Mesenchymal stem cell (in vitro differentiated cells and primary cell): ENCODE results near the gene DPYSL5.

ENCODE experiments used
- DNase-seq: peaks from one replicate; pipeline ENCODE4 v3.0.0-alpha.2; 2013
- H2AFZ ChIP-seq: one replicate; pipeline ENCODE4 v1.6.1; 2013; ENCODE audit warnings: low read depth, mild to moderate bottlenecking, control low read depth, inconsistent platforms, low read length, moderate library complexity
- H2AK5ac ChIP-seq: 2 replicates; pipeline ENCODE4 v1.6.1; 2013; ENCODE audit warnings: low read length, moderate library complexity, mild to moderate bottlenecking, inconsistent platforms; ENCODE audit not compliant: severe bottlenecking
- H2BK120ac ChIP-seq: one replicate; pipeline ENCODE4 v1.6.1; 2013; ENCODE audit warnings: low read depth, mild to moderate bottlenecking, inconsistent platforms, low read length, moderate library complexity
- H2BK12ac ChIP-seq, 2 experiments: one replicate each; pipeline ENCODE4 v1.6.1; 2013; ENCODE audit warnings: inconsistent platforms in 2 of 2, low read length in 2 of 2, mild to moderate bottlenecking in 2 of 2, moderate library complexity in 2 of 2, control low read depth in 1 of 2
- H2BK15ac ChIP-seq: one replicate; pipeline ENCODE4 v1.6.1; 2013; ENCODE audit warnings: mild to moderate bottlenecking, low read depth, inconsistent platforms; ENCODE audit not compliant: poor library complexity, severe bottlenecking
- H2BK5ac ChIP-seq: 2 replicates; pipeline ENCODE4 v1.6.1; 2013; ENCODE audit warnings: low read depth, mild to moderate bottlenecking, low read length, control low read depth, inconsistent platforms; ENCODE audit not compliant: poor library complexity, severe bottlenecking
- H3K14ac ChIP-seq, 2 experiments: one replicate each; pipeline ENCODE4 v1.6.1; 2013; ENCODE audit warnings: inconsistent platforms in 2 of 2, low read length in 2 of 2, control low read depth in 1 of 2, mild to moderate bottlenecking in 1 of 2, moderate library complexity in 1 of 2
- H3K18ac ChIP-seq, 2 experiments: one replicate each; pipeline ENCODE4 v1.6.1; 2013; ENCODE audit warnings: inconsistent platforms in 2 of 2, low read length in 2 of 2, control low read depth in 1 of 2, low read depth in 1 of 2, mild to moderate bottlenecking in 1 of 2
- H3K23ac ChIP-seq, 2 experiments: one replicate each; pipeline ENCODE4 v1.6.1; 2013; ENCODE audit warnings: inconsistent platforms in 2 of 2, low read length in 2 of 2, mild to moderate bottlenecking in 2 of 2, moderate library complexity in 2 of 2, control low read depth in 1 of 2
- H3K27ac ChIP-seq: 2 replicates; pipeline ENCODE4 v1.5.1; 2013; ENCODE audit warnings: mild to moderate bottlenecking, moderate library complexity, low read length, control low read depth, inconsistent platforms; ENCODE audit not compliant: poor library complexity, severe bottlenecking
- H3K27me3 ChIP-seq, 2 experiments: 2 replicates each; pipeline versions ENCODE4 v1.6.1 to v1.7.0; 2013; ENCODE audit warnings: low read length in 2 of 2, mild to moderate bottlenecking in 2 of 2, moderate library complexity in 2 of 2, control low read depth in 1 of 2, inconsistent platforms in 1 of 2; ENCODE audit not compliant: control insufficient read depth in 1 of 2, insufficient read depth in 1 of 2
- H3K36me3 ChIP-seq, 2 experiments: 2 replicates each; pipeline versions ENCODE4 v1.6.1 to v1.7.0; 2013; ENCODE audit warnings: low read length in 2 of 2, control low read depth in 1 of 2, inconsistent platforms in 1 of 2, low read depth in 1 of 2, mild to moderate bottlenecking in 1 of 2; ENCODE audit not compliant: insufficient read depth in 2 of 2, control insufficient read depth in 1 of 2
- H3K4ac ChIP-seq, 2 experiments: one replicate each; pipeline ENCODE4 v1.6.1; 2013; ENCODE audit warnings: inconsistent platforms in 2 of 2, low read length in 2 of 2, mild to moderate bottlenecking in 2 of 2, moderate library complexity in 2 of 2, control low read depth in 1 of 2, low read depth in 1 of 2
- H3K4me1 ChIP-seq: 2 replicates; pipeline ENCODE4 v1.6.1; 2013; ENCODE audit warnings: low read depth, low read length, control low read depth; ENCODE audit not compliant: control insufficient read depth, insufficient read depth
- H3K4me2 ChIP-seq: 2 replicates; pipeline ENCODE4 v1.6.1; 2013; ENCODE audit warnings: low read length, mild to moderate bottlenecking, inconsistent platforms; ENCODE audit not compliant: poor library complexity, severe bottlenecking
- H3K4me3 ChIP-seq, 2 experiments: 2 replicates each; pipeline versions ENCODE4 v1.5.1 to v1.7.0; 2013; ENCODE audit warnings: low read length in 2 of 2, mild to moderate bottlenecking in 2 of 2, control low read depth in 1 of 2, low read depth in 1 of 2; ENCODE audit not compliant: insufficient read depth in 1 of 2
- H3K79me1 ChIP-seq: replicated peaks from 2 replicates; pipeline ENCODE4 v1.6.1; 2013; ENCODE audit warnings: mild to moderate bottlenecking, control low read depth, low read length, inconsistent platforms; ENCODE audit not compliant: poor library complexity, severe bottlenecking
- H3K9ac ChIP-seq: 2 replicates; pipeline ENCODE4 v1.7.0; 2013; ENCODE audit warnings: mild to moderate bottlenecking, low read length, moderate library complexity
- H3K9me3 ChIP-seq: 2 replicates; pipeline ENCODE4 v1.7.0; 2013; ENCODE audit warnings: mild to moderate bottlenecking, low read length; ENCODE audit not compliant: control insufficient read depth
- H4K8ac ChIP-seq: one replicate; pipeline ENCODE4 v1.6.1; 2013; ENCODE audit warnings: inconsistent platforms, mild to moderate bottlenecking, low read length, moderate library complexity
- H4K91ac ChIP-seq: one replicate; pipeline ENCODE4 v1.6.1; 2013; ENCODE audit warnings: mild to moderate bottlenecking, low read length, inconsistent platforms
- WGBS: methylation state at CpG from one replicate; pipeline ENCODE4 v1.1.7; 2013; ENCODE audit warnings: mixed read lengths; 5-methylcytosine and 5-hydroxymethylcytosine counted together

DPYSL5 gene

DNA sequence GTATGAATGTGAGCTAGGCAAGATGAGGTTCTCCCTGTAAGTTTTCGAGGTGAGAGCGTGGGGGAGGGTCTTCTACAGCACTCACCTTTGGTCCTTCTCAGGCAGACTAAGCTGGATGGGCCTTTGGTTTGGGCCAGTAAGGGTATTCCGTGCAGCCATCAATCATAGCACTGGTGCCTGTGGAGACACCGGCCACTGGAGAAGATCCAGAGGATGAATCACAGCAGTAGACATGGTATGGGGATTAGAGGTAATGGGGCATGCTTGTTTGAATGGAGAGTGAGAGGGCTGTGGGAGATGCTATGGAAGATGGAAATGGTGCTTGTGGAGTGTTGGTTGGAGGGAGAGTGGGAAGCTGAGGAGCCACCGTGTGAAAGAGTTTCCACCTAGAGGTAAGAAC, 138.6 kb downstream of the DPYSL5 start:
- no peak overlapping the region for H3K4me3 ChIP-seq
- no peak overlapping the region for H2AFZ ChIP-seq
- no peaks in the 10 kb centered on the region for H3K79me1 ChIP-seq
- H2BK15ac ChIP-seq: no peak overlapping the region
- H2BK12ac ChIP-seq: peak overlapping the region in 1 of 2 experiments; percentile 19
- H3K23ac ChIP-seq: no peak overlapping the region
- no peak overlapping the region for H3K9ac ChIP-seq
- no peak overlapping the region for H2BK5ac ChIP-seq
- no peaks in the 10 kb centered on the region for H3K9me3 ChIP-seq
- peak overlapping the region in 1 of 2 experiments; percentile 45 for H3K14ac ChIP-seq
- H3K4ac ChIP-seq: no peak overlapping the region
- H3K4me1 ChIP-seq: no peaks in the 10 kb centered on the region
- H3K36me3 ChIP-seq: no peaks in the 10 kb centered on the region
- peak overlapping the region; percentile 29 for H4K91ac ChIP-seq
- H4K8ac ChIP-seq: no peak overlapping the region
- no peak overlapping the region for H3K4me2 ChIP-seq
- peaks cover 0 to 63% of the 10 kb centered on the region in 2 experiments for H3K27me3 ChIP-seq
- no peak overlapping the region for H3K18ac ChIP-seq
- no peak overlapping the region for H3K27ac ChIP-seq
- no peak for DNase-seq
- no peak overlapping the region for H2BK120ac ChIP-seq
- no peak overlapping the region for H2AK5ac ChIP-seq
- WGBS: 88% methylated on average over 4 of the region's 5 CpGs

DNA sequence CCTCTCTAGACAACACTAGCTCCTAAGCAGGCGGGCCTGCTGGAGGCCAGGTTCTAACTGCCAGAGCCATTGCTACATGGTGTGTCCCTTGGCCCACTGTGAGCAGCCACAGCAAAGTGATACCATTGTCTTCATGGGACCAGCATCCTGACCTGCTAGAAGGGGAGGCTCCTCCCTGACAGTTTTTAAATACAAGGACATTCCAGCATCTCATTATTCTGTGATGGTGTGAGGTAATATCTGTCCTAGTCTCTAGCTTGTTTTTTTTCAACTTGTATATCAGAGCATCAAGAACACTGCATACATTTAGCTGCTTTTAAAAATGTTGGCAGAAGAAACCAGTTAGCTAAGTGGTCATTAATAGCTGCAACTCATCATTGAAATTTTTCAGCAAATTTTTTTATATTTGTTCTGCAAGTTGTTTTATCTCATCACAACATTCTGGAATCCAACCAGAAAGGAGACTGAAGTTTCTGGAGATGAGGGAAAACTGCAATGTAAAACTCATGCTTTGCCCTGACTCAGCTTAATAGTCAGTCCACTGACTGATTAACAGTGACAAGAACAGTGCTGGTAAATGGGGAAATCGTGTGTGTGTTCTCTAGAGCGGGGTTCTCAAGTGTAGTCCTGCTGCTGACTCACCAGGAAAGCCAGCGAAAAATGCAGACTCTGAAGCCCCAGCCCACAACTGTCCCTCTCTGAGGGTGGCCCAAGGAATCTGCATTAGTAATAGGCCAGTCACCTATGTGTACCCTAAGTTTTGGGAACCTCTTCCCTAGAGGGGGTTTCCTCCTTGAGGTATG, 140.3 kb downstream of the DPYSL5 start:
- Histone ChIP-seq H4K91ac (no peak overlapping the region), H4K8ac (no peak overlapping the region), H3K4me1 (no peaks in the 10 kb centered on the region), H2BK120ac (no peak overlapping the region), H2AFZ (no peak overlapping the region), H3K9me3 (no peaks in the 10 kb centered on the region), H3K4me2 (no peak overlapping the region), H3K36me3 (no peaks in the 10 kb centered on the region), H3K27me3 (peaks cover 0 to 52% of the 10 kb centered on the region in 2 experiments), H3K79me1 (no peaks in the 10 kb centered on the region), H2AK5ac (no peak overlapping the region), H3K18ac (no peak overlapping the region), H3K23ac (no peak overlapping the region), H3K14ac (peak overlapping the region in 1 of 2 experiments; percentile 98), H2BK5ac (no peak overlapping the region), H2BK12ac (peak overlapping the region in 1 of 2 experiments; percentile 25), H3K4ac (no peak overlapping the region), H3K9ac (no peak overlapping the region), H3K27ac (no peak overlapping the region), H2BK15ac (no peak overlapping the region), H3K4me3 (no peak overlapping the region)
- peak; percentile 88 for DNase-seq
- 28% methylated on average over 4 of the region's 4 CpGs for WGBS

DNA sequence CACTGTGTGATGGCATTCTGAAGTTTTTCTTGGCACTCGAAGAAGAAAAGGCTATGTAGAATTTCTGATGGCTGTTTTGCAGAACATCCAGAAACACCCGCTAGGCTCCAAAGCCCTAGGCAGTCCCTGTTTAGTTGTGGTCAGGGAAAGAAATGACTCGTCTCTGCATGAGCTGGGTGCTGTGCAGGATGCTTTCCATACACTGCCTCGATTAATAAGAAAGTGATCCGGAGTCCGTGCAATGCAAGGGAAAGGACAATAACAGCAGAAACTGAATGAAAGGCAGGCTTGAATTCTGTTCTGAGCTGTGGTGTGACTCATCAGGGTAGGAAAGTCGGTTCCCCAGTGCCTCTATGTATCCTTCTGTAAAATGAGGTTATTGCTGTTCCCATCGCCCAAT, 141.2 kb downstream of the DPYSL5 start:
- no peak overlapping the region for H4K91ac ChIP-seq
- no peak overlapping the region for H2AK5ac ChIP-seq
- H3K23ac ChIP-seq: no peak overlapping the region
- no peak overlapping the region for H3K4ac ChIP-seq
- no peak overlapping the region for H2BK5ac ChIP-seq
- no peak overlapping the region for H4K8ac ChIP-seq
- H3K27me3 ChIP-seq: peaks cover 0 to 46% of the 10 kb centered on the region in 2 experiments
- H2AFZ ChIP-seq: no peak overlapping the region
- no peak overlapping the region for H3K14ac ChIP-seq
- H2BK12ac ChIP-seq: no peak overlapping the region
- H3K4me3 ChIP-seq: no peak overlapping the region
- 51% methylated on average over 8 of the region's 8 CpGs for WGBS
- H3K27ac ChIP-seq: no peak overlapping the region
- no peak overlapping the region for H3K9ac ChIP-seq
- no peaks in the 10 kb centered on the region for H3K36me3 ChIP-seq
- no peak overlapping the region for H3K18ac ChIP-seq
- no peak overlapping the region for H3K4me2 ChIP-seq
- no peak overlapping the region for H2BK120ac ChIP-seq
- DNase-seq: peak; percentile 47
- H3K9me3 ChIP-seq: no peaks in the 10 kb centered on the region
- no peaks in the 10 kb centered on the region for H3K79me1 ChIP-seq
- H3K4me1 ChIP-seq: no peaks in the 10 kb centered on the region
- no peak overlapping the region for H2BK15ac ChIP-seq

DNA sequence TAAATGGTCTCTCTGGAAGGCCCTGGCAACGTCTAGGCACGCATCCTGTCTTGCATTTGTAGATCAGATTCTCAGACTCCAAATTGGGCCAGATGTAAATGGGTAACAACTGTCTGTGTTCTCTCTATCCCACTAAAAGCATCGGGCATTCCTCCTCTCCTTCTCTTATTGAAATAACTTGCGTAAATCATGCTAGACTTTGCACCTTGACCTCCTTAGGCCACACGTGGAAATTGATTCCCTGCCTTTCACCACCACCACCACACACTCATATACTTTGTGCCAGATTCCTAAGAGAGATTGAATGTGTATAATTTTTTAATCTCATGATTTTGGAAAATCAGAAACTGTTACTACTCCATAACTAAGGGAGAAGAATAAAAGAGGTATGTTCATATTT, 143.8 kb downstream of the DPYSL5 start:
- no peak for DNase-seq
- H3K9ac ChIP-seq: no peak overlapping the region
- no peak overlapping the region for H3K4me2 ChIP-seq
- no peaks in the 10 kb centered on the region for H3K4me1 ChIP-seq
- no peak overlapping the region for H3K14ac ChIP-seq
- no peak overlapping the region for H3K4ac ChIP-seq
- no peaks in the 10 kb centered on the region for H3K9me3 ChIP-seq
- H2BK5ac ChIP-seq: no peak overlapping the region
- H2BK15ac ChIP-seq: no peak overlapping the region
- no peak overlapping the region for H3K4me3 ChIP-seq
- no peak overlapping the region for H4K8ac ChIP-seq
- H2BK120ac ChIP-seq: no peak overlapping the region
- H3K18ac ChIP-seq: no peak overlapping the region
- H3K27ac ChIP-seq: no peak overlapping the region
- H3K79me1 ChIP-seq: no peaks in the 10 kb centered on the region
- H2AK5ac ChIP-seq: no peak overlapping the region
- no peaks in the 10 kb centered on the region for H3K36me3 ChIP-seq
- peaks cover 0 to 24% of the 10 kb centered on the region in 2 experiments for H3K27me3 ChIP-seq
- H2BK12ac ChIP-seq: no peak overlapping the region
- H3K23ac ChIP-seq: no peak overlapping the region
- no peak overlapping the region for H4K91ac ChIP-seq
- 90% methylated on average over 4 of the region's 5 CpGs for WGBS
- H2AFZ ChIP-seq: no peak overlapping the region
